DMS53 treated with DMSO at 0.1 percent for 48 hours (cell line): ENCODE data around the gene PARVA.
"Not testable (repeated sequence)": the region's sequence is repeated elsewhere in the genome, so short reads cannot be mapped to it uniquely, and the experiment has no call there.

Experiments
- DNase-seq: peaks from one replicate; lab custom pipeline; 2025; ENCODE audit not compliant: unreplicated experiment; lab: John Stamatoyannopoulos, UW

Gene PARVA

GRCh38 chr11:12377106-12377823, at the start of gene PARVA:
PARVA (plus strand) TSS chr11:12377571; CDS start chr11:12377648, 77 bp downstream.
- DNase-seq = peak; percentile 42

- DNase-seq = no peak
Measured at GRCh38 chr11:12329169-12329568, 48.2 kb upstream of the PARVA start.

GRCh38 chr11:12329797-12330196, 47.6 kb upstream of the PARVA start:
- no peak for DNase-seq

- DNase-seq = no peak
Measured at GRCh38 chr11:12330485-12331231, 46.7 kb upstream of the PARVA start.

- DNase-seq = peak; percentile 77
Measured at GRCh38 chr11:12331239-12331874, 46.0 kb upstream of the PARVA start.

- DNase-seq = no peak
Measured at GRCh38 chr11:12343526-12343925, 33.8 kb upstream of the PARVA start.

- no peak for DNase-seq
Measured at GRCh38 chr11:12353534-12353933, 23.8 kb upstream of the PARVA start.

- DNase-seq = no peak
Measured at GRCh38 chr11:12354750-12355545, 22.4 kb upstream of the PARVA start.

- no peak for DNase-seq
Measured at GRCh38 chr11:12356944-12357655, 20.3 kb upstream of the PARVA start.

GRCh38 chr11:12357697-12358096, 19.7 kb upstream of the PARVA start:
- DNase-seq = not testable (repeated sequence)

- DNase-seq = no peak
Measured at GRCh38 chr11:12358302-12359188, 18.8 kb upstream of the PARVA start.

- DNase-seq = no peak
Measured at GRCh38 chr11:12359761-12360160, 17.6 kb upstream of the PARVA start.

GRCh38 chr11:12361682-12362081, 15.7 kb upstream of the PARVA start:
- no peak for DNase-seq

- DNase-seq = no peak
Measured at GRCh38 chr11:12362857-12363256, 14.5 kb upstream of the PARVA start.

- DNase-seq = peak; percentile 7
Measured at GRCh38 chr11:12363373-12363772, 14.0 kb upstream of the PARVA start.

GRCh38 chr11:12365965-12366575, 11.3 kb upstream of the PARVA start:
- DNase-seq = peak; percentile 82

- DNase-seq = not testable (repeated sequence)
Measured at GRCh38 chr11:12367057-12367456, 10.3 kb upstream of the PARVA start.

- DNase-seq = no peak
Measured at GRCh38 chr11:12372111-12372510, 5.3 kb upstream of the PARVA start.

- DNase-seq = no peak
Measured at GRCh38 chr11:12375720-12376119, 1.7 kb upstream of the PARVA start.
